DMS79 (cell line): Measurements from ENCODE around the gene IKZF5.

Source experiments
- DNase-seq: peaks from one replicate; lab custom pipeline; 2025; lab: John Stamatoyannopoulos, UW

IKZF5 gene, protein sequence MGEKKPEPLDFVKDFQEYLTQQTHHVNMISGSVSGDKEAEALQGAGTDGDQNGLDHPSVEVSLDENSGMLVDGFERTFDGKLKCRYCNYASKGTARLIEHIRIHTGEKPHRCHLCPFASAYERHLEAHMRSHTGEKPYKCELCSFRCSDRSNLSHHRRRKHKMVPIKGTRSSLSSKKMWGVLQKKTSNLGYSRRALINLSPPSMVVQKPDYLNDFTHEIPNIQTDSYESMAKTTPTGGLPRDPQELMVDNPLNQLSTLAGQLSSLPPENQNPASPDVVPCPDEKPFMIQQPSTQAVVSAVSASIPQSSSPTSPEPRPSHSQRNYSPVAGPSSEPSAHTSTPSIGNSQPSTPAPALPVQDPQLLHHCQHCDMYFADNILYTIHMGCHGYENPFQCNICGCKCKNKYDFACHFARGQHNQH

DNA sequence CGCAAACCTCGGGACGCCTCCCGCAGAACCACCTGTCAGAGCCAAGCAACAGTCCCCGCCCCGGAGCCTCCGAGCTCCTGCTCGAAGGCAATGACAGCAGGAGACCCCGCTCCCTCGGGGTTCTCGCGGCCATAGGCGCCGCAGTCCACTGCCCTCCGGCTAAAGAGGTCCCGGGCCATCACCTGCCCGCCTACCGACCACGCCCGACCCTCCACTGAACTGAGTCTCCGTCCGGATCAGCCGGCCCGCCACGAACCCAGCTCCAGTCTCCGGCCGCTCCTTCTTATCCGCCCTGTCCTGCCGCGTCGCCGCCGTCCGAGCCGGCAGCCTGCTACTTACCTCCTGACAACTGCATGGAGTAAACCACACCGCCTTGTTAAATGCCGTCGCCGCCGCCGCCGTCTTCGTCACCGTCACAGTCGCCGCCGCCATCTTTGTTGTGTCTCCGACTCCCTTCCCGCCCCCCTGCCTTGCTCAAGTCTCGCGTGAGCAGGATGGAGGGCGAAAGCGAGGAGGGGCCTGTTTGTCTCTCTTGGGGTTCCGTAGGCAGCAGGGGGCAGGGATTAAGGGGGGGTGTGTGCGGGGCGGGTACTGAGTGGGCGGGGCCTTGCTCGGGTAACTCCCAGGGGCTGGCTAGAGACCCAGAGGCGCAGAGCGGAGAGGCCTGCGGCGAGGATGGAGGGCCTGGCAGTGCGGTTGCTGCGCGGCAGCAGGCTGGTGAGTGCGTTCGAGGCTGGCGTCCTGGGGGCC lies at the start of gene IKZF5, which contains the start of gene ACADSB:
Gene IKZF5, minus strand, starts transcription at position 441 of the 750 bp plus-strand sequence. CDS start 10,170 bp downstream, outside the sequence.
Gene ACADSB, plus strand, starts transcription at position 652 of the 750 bp plus-strand sequence. Its CDS starts 24 bp downstream, at position 676.
- peak; percentile 78 for DNase-seq

DNA sequence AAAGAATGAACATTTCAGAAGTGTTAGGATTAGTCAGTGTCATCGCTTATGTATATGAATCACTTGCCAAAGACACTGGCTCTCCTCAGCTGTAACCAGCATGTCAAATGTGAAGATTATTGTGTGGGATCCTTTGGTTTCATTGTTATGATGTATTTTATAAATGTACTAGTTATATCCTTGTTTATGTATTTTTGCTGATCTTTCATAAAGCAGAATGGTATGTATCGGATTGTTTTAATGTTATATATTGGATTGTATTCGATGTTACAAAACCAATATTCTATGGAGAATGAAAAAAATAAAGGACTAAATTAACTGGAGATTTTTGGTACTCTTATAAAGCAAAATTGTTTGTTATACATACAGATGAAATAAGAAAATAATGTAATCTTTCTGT lies 49.4 kb upstream of the IKZF5 start:
- no peak for DNase-seq

DNA sequence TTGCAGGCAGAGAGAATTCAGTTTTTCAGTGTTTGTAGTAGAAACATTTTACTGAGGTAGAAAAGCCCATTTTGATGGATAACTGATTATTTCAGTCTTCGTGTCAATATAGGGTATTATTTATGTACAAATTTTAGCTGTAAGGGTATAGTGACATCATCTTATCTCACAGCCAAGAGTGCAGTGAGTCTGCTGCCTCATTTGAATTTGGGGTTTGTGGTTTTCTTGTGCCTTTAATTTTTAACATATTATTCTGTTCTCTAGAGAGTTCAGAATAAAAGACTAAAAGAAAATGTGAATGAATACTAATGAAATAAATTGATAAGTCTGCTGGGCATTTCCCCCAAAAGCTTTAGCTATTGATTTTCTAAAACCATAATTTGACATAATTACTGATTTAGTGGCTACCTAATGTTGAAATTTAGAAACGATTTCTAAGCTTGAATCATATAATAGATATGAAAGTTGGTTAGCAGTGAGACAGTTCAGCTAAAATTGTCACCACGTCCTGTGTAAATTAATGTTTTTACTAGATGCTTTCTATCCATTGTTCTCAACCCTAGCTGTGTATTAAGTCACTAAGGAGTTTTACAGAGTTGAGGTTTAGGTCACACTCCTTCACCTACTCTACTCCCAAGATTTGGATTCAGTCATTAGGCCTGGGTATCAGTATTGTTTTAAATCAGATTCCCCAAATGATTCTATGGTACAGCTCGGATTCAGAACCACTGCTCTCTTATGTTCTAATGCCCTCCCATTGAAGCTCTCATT lies 37.6 kb upstream of the IKZF5 start:
- DNase-seq: no peak

DNA sequence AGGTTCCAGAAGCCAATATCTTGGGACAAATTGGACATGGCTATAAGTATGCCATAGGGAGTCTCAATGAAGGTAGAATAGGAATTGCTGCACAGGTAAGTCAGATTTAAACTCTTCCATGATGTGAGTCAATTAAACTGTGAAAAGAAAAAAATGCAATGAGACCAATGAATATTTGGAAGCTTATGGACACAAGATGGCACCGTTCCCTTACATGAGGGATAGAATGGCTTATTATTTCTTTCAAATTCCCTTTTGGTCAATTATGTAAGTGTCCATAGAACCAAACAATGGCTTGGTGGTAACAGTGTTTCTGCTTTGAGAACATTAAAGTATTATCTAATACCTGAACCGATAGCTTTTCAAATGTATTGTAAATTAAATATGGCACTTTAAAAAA lies 35.8 kb upstream of the IKZF5 start:
- DNase-seq: no peak

DNA sequence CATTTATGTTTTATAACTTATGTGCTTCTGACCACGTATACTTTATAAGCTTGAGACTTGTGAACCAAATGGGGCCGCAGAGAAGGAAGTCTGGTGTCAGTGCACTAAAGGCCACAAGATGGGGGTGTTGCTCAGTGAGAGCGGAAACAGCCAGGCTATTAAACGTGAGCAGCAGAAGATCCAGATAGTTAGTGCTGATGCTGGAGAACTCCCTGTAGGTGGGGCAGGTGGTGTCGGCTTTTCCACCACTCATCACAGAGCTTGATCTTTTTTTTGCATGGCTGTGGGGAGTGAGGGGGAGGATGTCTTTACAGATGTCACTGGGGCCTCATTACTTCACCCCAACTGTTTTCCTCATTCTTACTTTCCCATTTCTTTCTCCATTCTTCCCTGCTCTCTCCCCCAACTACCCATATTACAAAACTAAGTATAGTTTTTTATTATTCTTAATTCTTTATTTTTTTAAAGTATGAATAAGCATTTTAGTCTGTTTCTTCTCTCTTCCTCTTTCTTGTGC lies 34.9 kb upstream of the IKZF5 start:
- DNase-seq: peak; percentile 2

DNA sequence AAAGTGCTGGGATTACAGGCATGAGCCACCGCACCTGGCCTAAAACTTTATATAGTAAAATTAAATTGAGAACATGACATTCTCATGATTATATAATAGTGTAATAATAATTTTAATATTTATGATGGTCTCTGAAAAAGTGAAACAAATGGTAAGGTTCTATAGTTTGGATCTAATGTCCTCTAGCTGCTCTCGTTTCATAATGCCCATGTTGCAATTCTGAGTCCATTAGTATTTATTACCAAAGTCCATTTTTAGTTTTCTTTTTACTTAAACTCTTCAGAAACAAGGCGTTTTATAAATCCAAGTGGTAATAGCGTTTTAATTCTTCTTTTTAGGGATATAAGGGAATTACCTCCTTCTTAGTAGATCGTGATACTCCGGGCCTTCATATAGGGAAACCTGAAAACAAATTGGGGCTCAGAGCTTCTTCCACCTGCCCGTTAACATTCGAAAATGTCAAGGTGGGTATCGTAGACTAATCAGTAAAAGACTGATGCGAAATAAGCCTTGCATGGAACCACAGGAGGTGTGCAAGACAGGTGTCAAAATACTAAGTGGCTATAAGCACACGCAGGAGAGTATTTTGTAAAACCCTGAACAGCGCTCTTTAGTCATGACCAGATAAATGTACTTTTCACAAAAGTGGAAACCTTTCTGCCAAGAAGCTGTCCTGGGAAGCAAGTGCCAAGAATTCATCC lies 34.3 kb upstream of the IKZF5 start:
- DNase-seq: no peak

DNA sequence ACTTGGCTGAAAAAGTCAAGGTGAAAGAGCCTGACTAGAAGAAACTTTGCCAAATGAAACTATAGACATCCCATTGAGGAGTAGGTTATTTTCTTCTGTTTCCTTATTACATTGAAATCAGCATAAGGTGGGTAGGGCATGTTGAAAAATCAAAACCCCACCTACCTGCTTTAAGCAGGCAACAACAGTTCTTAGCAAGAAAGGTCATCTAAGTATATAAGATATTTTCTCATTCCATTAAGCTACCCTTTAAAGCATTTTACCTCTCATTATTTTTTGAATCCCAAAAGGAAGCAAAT lies 31.0 kb upstream of the IKZF5 start:
- no peak for DNase-seq

DNA sequence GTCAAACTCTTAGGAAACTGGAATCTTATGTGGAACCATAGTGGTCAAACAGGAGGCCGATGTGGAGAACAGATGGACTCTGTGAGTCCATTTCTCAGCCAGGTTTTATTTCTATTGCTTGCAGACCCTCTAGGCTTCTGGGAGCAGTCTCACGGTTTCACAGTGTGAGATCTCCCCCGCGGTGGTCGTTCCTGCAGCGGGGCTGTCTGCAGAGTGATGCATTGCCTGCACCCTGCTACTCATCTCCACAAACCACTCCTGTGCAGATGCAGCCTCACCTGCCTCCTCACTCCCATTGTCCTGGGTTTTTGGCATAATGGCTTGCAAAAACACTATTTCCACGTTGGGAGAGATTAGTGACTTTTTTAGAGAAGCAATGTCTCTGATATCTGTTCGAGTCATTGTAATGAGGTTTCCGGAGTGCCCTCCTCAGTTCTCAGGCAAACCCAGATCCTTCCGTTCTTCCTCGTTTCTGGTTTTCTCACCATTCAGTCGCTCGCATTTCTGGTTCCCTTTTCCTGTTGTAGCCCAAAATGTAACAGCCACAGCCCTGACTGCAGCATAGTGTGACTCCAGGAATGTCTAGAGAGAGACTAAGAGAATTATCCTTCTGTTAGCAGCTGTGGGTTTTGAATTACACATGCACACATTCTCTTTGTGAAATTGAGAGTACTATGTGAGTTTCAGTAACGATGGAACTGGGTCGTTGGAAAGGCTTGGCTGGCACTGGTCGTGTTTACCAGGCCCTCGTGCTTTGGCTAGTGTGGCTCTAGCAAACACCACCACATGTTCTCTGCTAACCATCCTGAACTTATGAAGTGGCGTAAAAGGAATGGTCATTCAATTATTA lies 30.4 kb upstream of the IKZF5 start:
- no peak for DNase-seq

DNA sequence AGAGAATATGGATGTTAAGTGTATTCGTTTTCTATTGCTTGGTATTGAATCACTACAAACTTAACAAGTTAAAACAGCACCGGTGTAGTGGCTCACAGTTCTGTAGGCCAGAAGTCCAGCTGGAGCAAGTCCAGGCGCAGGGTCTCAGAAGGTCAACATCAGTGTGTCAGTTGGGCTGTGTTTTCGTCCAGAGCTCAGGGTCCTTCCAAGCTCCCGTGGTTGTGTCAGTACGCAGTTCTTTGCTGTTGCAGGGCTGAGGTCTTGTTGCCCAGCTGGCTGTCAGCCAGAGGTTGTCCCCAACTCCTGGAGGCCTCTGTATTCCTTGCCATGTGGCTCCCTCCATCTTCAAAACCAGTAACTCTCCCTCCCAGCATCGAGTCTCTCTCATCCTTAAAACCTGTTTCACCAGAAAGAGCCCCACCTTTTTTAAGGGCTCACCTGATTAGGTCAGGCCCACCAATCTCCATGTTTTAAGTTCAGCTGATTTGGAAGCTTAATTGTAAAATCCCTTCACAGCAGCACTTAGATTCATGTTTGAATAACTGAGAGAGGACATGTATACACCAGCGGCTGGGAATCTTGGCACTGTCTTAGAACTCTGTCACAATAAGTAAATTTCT lies 27.0 kb upstream of the IKZF5 start:
- DNase-seq: no peak

DNA sequence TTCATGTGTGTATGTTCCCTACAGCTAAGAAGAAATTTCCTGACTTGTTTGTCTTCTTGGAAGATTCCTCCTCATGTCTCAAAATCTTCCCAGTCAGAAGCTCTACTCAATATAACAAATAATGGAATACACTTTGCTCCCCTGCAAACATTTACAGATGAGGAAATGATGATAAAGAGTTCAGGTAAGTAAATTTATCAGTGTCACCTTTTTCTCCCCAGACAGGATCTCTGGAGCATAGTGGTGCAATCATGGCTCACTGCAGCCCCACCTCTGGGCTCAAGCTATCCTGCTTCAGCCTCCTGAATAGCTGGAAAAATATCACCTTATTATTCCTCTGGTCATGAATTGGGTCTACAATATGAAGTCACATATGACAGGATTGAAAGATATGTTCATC lies 25.7 kb upstream of the IKZF5 start:
- no peak for DNase-seq

DNA sequence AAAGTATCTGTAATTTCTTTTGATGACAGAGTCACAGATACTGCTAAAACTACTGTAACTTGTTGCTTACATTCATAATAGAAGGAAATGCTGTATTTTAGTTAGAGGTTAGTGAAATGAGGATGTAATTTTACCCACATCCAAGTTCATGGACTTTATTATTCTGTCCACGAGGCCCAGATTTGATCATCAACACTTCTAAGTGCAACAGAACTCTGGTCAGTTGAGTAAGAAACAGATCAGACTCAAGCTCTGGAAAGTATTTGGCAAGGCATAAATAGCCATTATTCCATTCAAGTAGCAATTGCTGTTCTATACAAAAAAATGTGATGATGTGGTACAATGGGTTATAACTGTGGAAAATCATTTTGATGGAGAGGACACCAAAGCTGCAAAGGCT lies 22.5 kb upstream of the IKZF5 start:
- no peak for DNase-seq

DNA sequence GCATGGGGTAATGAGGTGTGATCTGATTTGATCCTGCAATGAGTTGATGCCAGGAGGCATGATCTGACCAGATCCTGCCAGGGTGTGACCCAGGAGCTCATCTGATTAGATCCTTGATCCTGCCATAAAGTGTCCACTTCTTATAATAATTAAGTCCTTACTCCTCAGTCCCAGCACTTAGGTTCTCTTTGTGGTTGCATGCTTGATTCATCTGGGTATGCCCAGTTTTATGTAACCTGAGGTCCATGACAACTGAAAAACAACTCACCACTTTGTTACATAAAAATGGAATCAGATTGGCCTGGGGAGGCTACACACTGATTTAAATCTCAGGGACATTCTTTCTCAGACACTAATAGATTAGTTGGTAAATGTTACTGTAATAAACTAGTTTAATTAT lies 19.3 kb upstream of the IKZF5 start:
- peak; percentile 36 for DNase-seq

DNA sequence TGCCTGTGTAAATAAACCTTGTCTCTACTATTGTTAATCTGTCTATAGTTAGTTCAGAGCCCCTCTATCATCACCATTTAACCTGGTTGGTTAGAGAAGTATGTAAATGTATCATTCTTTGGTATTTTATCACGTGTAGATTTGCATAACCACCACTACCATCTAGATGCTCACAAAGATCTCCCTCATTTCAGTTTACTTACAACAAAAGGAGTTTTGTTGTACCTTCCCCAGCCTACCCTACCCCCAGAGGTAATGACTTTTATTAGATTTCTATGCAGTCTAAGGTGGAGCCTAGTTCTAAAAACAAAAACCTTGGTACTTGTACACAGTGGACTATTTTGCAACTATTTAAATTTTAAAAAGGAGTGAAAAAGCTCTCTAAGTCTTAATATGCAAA lies 17.7 kb upstream of the IKZF5 start:
- DNase-seq: no peak

DNA sequence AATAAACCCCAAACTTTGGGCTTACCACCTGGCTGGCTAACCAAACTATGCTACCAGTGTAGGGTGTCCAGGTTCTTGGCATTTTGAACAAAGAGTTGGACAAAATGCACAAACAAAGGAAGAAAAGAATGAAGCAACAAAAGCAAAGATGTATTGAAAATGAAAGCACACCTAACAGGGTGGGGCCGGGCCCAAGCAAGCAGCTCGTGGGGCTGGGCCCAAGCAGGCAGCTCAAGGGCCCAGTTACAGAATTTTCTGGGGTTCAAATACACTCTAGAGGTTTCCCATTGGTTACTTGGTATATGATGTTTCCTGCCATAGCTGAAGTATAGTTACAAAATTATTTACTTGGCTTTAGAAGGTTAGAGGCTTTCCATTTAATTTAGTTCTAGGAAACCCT lies 15.9 kb upstream of the IKZF5 start:
- DNase-seq: no peak

DNA sequence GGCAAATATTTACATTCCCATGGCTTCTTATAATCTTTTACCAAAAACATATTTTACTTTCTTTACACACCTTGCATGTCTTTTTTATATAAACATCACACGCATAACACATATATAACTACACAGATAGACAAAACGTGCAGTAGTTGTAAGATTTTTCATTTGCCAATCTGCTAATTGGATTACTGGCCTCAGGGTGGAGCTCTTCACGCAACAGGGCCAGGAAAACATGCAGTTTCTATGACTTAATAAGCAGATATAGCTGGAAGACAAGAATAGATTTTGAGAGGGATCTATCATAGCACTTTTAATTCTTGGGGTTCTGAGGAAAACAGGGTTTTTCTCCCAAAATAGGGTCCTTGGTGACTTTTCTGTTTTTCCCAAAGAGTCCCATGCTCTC lies 12.9 kb upstream of the IKZF5 start:
- DNase-seq: no peak

DNA sequence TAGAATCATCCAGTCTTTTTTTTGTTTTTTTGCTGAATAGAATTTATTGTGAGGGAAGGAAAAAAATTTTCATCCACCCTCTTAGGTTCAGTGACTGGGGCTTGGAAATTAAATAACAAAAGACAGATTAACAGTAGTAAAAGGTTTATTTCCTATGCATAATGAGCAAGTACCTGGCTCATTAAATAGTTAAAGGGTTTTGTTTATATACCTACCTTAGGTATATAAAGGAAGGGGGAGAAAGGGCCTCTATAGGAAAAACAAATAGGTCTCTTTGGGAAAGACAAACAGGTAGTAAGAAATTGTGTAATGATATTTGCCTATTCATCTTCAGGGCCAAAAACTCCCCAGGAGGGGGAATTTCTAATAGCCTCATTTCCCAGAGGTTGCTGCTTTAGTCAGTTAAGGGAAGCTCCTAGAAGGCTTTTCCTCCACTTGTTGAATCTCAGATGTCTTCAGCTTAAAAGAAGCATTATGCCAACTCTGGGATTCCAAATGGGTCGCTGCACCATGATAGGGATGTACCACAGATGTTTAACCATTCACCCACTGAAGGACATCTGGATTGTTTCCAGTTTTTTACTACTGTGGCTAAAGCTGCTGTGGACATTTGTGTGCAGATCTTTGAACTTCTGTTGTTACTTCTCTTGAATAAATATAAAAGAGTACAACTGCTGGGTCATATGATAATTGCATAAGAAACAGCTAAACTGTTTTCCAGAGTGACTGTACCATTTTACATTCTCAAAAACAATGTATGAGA lies 11.5 kb upstream of the IKZF5 start:
- no peak for DNase-seq

DNA sequence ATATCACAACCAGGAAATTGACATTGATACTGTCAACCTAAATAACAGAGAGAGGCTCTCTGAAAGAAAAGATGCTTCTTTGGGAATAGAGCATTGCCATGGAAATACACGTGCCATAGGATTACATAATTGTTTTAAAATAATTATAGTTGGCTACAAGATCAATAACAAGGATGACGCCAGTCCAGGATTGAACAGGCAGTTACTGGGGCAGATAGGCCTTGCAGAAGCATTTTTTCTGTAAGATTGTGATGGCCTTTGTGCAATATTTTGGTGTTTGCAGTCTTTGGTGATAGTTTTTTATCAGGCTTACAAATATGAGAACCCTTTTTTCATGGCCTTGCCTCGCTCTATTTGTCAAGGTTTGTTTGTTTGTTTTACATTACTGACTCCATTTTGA lies 10.7 kb upstream of the IKZF5 start:
- DNase-seq: no peak

DNA sequence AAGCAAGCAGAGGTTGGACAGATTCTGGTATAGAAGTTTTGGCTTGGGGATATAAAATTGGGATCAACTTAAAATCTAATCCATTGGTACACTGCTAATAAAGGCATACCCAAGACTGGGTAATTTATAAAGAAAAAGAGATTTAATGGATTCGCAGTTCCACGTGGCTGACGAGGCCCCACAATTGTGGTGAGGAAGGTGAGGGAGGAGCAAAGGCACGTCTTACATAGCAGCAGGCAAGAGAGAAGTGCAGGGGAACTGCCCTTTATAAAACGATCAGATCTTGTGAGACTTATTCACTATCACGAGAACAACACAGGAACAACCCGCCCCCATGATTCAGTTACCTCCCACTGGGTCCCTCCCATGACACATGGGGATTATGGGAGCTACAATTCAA lies 9.9 kb upstream of the IKZF5 start:
- DNase-seq: no peak

DNA sequence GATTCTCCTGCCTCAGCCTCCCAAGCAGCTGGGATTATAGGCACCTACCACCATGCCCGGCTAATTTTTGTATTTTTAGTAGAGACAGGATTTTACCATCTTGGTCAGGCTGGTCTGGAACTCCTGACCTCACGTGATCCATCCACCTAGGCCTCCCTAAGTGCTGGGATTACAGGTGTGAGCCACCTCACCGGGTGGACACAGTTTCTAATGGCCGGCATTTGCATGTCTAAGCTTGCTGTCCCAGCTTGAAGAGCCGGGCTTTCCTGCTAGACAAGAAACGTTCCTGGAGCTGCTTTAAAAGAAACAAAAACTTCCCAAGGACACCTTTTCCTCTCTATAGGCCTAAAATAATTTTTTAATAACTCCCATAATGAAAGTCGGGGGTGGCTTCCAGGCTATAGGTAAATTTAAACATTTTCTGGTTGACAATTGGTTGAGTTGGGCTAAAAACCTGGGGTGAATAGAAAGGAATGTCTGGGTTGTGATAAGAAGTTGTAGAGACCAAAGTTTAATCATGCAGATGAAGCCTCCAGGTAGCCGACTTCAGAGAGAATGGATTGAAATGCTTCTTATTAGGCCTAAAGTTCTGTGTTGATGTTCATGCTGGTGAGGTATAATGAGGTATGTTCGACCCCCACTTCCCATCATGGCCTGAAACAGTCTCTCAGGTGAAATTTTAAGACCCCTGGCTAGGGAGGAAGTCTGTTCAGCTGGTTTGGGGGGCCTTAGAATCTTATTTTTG lies 9.0 kb upstream of the IKZF5 start:
- DNase-seq: no peak
